ENCODE measurements around the gene PRORP. TPM values are rescaled to one million over a fixed set of nuclear protein-coding genes. Genes with fewer than 3 reads are reported as not detected.
A peak's percentile ranks its signal among the peaks of the same experiment; 100 is the strongest.

Gene PRORP
- total and polyA plus RNA-seq, 2 of the 13 experiments (the other 11 are each of a cell fraction or from before 2014, with no cell fraction given) = 48.9 to 88.7 TPM

- TF ChIP-seq ZNF7 (CRISPR knock-in tag; IDR thresholded peaks at IDR 0.05) (peak; percentile 72), ZNF576 (CRISPR knock-in tag; IDR thresholded peaks at IDR 0.05) (0 out of 2 replicates have a peak, but pooled peaks have one; percentile 17), ZNF549 (CRISPR knock-in tag; IDR thresholded peaks at IDR 0.05) (no peak), ZNF883 (CRISPR knock-in tag; IDR thresholded peaks at IDR 0.05; ENCODE audit: not compliant biosample characterization) (peak; percentile 18)
These were observed 11.4 kb downstream of the PRORP start (continued) for GRCh38 chr14:35133542-35134328.

- no peak overlapping the region for H3K9ac ChIP-seq (ENCODE audit: insufficient read depth, low read depth, low read length)
- H2AFZ ChIP-seq (ENCODE audit: low read length) = no peak overlapping the region
- no peak overlapping the region for H3K4me3 ChIP-seq (replicated peaks in 1 of 3; ENCODE audit: insufficient read depth in 1 of 3, low read depth in 2 of 3, low read length in 3 of 3)
- H4K20me1 ChIP-seq (ENCODE audit: insufficient read depth, low read length) = no peaks in the 10 kb centered on the region
- no peak overlapping the region for H3K4me2 ChIP-seq (ENCODE audit: low read depth, low read length)
- WGBS (ENCODE audit: low lambda C conversion rate) = 95% methylated on average over 4 of the region's 4 CpGs
- ChIA-PET CTCF (ENCODE audit: low intra/inter-chr PET ratio, low total read pairs) (interaction anchor here (1.8 kb wide), 1 partner anchor 278 kb away, joined by 4 read pairs; no protein-coding TSS in a partner anchor), POLR2A (interaction anchor here (0.7 to 2.7 kb wide), 3 partner anchors 9 to 269 kb away, joined by 3 to 6 read pairs (median 5); partner anchors contain the start of gene PPP2R3C)
- H3K36me3 ChIP-seq (replicated peaks in 1 of 2; ENCODE audit: control insufficient read depth in 1 of 2, insufficient read depth in 2 of 2, low read length in 2 of 2) = peaks cover 19 to 40% of the 10 kb centered on the region in 2 experiments
- BruUV-seq (replicated peaks) = no TSS peak
- FAIRE-seq (no peak), DNase-seq (ENCODE audit: low spot score) (no peak), ATAC-seq (peak; percentile 33)
- in situ Hi-C loops (cut with HindIII; ENCODE audit: extremely low pct_ligation_motif_present, low pct_unique_long_range_greater_than_20kb) = loop anchor here (25.0 kb wide), 1 partner anchor 678 kb away; the partner anchor contains the start of gene RALGAPA1
- H3K9me3 ChIP-seq (ENCODE audit: low read length) = no peaks in the 10 kb centered on the region
- H3K27ac ChIP-seq (ENCODE audit: extremely low read length, insufficient read depth, low read length) = no peak overlapping the region
- intact Hi-C loops (cut with micrococcal nuclease; ENCODE audit: unreplicated experiment) = no loop called here
- no peaks in the 10 kb centered on the region for H3K4me1 ChIP-seq (ENCODE audit: insufficient read depth, low read length)
- no peaks in the 10 kb centered on the region for H3K27me3 ChIP-seq (ENCODE audit: control insufficient read depth in 1 of 2, insufficient read depth in 2 of 2, low read length in 2 of 2)
- peaks cover 12% of the 10 kb centered on the region for H3K79me2 ChIP-seq (ENCODE audit: insufficient read depth, low read length)
- TF ChIP-seq ZNF101 (CRISPR knock-in tag; IDR thresholded peaks at IDR 0.05; ENCODE audit: borderline replicate concordance, low read depth) (0 out of 2 replicates have a peak, but pooled peaks have one; percentile 84), ZBTB46 (CRISPR knock-in tag; IDR thresholded peaks at IDR 0.05; ENCODE audit: borderline replicate concordance) (0 out of 2 replicates have a peak, but pooled peaks have one; percentile 47), ZNF570 (CRISPR knock-in tag; IDR thresholded peaks at IDR 0.05; ENCODE audit: borderline replicate concordance) (0 out of 2 replicates have a peak, but pooled peaks have one; percentile 40), ZNF501 (CRISPR knock-in tag; IDR thresholded peaks at IDR 0.05) (0 out of 2 replicates have a peak, but pooled peaks have one; percentile 30), PAWR (CRISPR knock-in tag; IDR thresholded peaks at IDR 0.05; ENCODE audit: borderline replicate concordance) (peak; percentile 56; the same call in 1 of the 2 replicates), ZNF362 (CRISPR knock-in tag; IDR thresholded peaks at IDR 0.05; ENCODE audit: borderline replicate concordance) (0 out of 2 replicates have a peak, but pooled peaks have one; percentile 30), IRF1 (CRISPR knock-in tag; IDR thresholded peaks at IDR 0.05; ENCODE audit: low read depth) (0 out of 2 replicates have a peak, but pooled peaks have one; percentile 51), ZNF343 (CRISPR knock-in tag; IDR thresholded peaks at IDR 0.05) (peak; percentile 80; the same call in 1 of the 2 replicates), ZFX (CRISPR knock-in tag; IDR thresholded peaks at IDR 0.05; ENCODE audit: low read depth) (peak; percentile 47; the same call in 1 of the 2 replicates), ZNF678 (CRISPR knock-in tag; IDR thresholded peaks at IDR 0.05) (peak; percentile 78; the same call in 1 of the 2 replicates), ZNF138 (CRISPR knock-in tag; IDR thresholded peaks at IDR 0.05; ENCODE audit: low read depth) (0 out of 2 replicates have a peak, but pooled peaks have one; percentile 42)
These were observed 12.2 kb downstream of the PRORP start for GRCh38 chr14:35134329-35135123.

All from HepG2 (cell line).